ENCODE results near the gene CC2D1A. TPM values are rescaled to one million over a fixed set of nuclear protein-coding genes. Genes with fewer than 3 reads are reported as not detected.

CC2D1A gene
- total RNA-seq, 6 donors from 2014 or later = 30.4 to 95.3 (median 35.3) TPM

DNA sequence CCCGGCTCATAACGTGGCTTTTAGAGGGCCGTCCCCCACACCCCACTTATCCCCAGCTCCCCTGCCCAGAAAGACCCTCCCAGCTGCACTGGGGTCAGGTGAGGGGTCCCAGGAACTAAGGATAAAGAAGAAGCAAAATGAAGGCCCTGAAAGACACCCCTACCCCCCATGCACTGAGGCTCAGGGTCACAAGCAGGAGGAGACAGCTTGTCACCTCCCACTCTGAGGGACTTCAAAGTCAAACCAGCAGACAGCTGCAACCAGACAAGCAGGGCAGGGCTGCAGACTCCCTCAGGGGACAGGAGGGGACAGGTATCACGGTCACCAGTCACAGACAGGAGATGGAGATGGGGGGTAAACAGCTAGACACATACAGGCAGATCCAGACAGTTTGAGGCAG, 35.1 kb upstream of the CC2D1A start:
- Histone ChIP-seq H3K27ac (no peak overlapping the region), H3K4me1 (peaks cover 13 to 19% (median 17%) of the 10 kb centered on the region in 4 donors), H3K9me3 (no peaks in the 10 kb centered on the region), H3K36me3 (no peaks in the 10 kb centered on the region), H3K4me3 (no peak overlapping the region), H3K27me3 (peaks cover 0 to 4% (median 2%) of the 10 kb centered on the region in 4 donors)
- ATAC-seq (ENCODE audit: low FRiP score in 2 of 2) (no peak), DNase-seq (no peak)
- 91 to 95% methylated on average over 3 to 4 of the region's 4 CpGs for WGBS, 2 donors
- TF ChIP-seq POLR2AphosphoS5 (IDR thresholded peaks at IDR 0.05) (no peak), EP300 (IDR thresholded peaks at IDR 0.05) (no peak), POLR2A (IDR thresholded peaks at IDR 0.05) (no peak)
- TF ChIP-seq, protein P1, sequence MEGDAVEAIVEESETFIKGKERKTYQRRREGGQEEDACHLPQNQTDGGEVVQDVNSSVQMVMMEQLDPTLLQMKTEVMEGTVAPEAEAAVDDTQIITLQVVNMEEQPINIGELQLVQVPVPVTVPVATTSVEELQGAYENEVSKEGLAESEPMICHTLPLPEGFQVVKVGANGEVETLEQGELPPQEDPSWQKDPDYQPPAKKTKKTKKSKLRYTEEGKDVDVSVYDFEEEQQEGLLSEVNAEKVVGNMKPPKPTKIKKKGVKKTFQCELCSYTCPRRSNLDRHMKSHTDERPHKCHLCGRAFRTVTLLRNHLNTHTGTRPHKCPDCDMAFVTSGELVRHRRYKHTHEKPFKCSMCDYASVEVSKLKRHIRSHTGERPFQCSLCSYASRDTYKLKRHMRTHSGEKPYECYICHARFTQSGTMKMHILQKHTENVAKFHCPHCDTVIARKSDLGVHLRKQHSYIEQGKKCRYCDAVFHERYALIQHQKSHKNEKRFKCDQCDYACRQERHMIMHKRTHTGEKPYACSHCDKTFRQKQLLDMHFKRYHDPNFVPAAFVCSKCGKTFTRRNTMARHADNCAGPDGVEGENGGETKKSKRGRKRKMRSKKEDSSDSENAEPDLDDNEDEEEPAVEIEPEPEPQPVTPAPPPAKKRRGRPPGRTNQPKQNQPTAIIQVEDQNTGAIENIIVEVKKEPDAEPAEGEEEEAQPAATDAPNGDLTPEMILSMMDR (IDR thresholded peaks at IDR 0.05) = no peak

DNA sequence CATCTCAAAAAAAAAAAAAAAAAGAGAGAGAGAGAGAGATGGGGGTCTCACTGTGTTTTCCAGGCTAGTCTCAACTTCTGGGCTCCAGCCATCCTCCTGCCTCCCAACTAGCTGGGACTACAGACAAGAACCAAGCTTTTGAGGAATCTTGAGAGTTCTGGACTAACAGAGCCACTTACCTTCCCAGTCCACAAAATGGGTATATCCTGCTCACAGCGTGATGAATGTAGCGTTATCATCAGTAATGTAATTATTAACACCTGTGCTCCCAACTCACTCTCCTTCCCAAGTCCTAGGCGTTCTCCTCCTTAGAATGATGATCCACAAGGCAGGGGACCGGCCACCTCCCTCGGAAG, 33.7 kb upstream of the CC2D1A start:
- Histone ChIP-seq H3K36me3 (no peaks in the 10 kb centered on the region), H3K9me3 (no peaks in the 10 kb centered on the region), H3K4me3 (peak overlapping the region in 3 of 4 donors; percentile 41 to 53 (median 52)), H3K27ac (no peak overlapping the region), H3K4me1 (peaks cover 7 to 13% (median 10%) of the 10 kb centered on the region in 4 donors), H3K27me3 (no peaks in the 10 kb centered on the region)
- TF ChIP-seq, protein P1 (IDR thresholded peaks at IDR 0.05) = no peak
- no peak for TF ChIP-seq EP300 (IDR thresholded peaks at IDR 0.05)
- TF ChIP-seq POLR2A (IDR thresholded peaks at IDR 0.05) = no peak
- no peak for TF ChIP-seq POLR2AphosphoS5 (IDR thresholded peaks at IDR 0.05)
- no peak for ATAC-seq (ENCODE audit: low FRiP score in 2 of 2)
- 49 to 55% methylated on average over 5 of the region's 5 CpGs for WGBS, 2 donors
- no peak for DNase-seq

GRCh38 chr19:13872695-13873389, 33.2 kb upstream of the CC2D1A start:
- H3K27me3 ChIP-seq = no peaks in the 10 kb centered on the region
- H3K36me3 ChIP-seq = no peaks in the 10 kb centered on the region
- peaks cover 7 to 13% (median 10%) of the 10 kb centered on the region in 4 donors for H3K4me1 ChIP-seq
- WGBS, 2 donors = 10 to 16% methylated on average over 5 to 30 of the region's 45 CpGs
- DNase-seq (peak in 1 of 2 donors; percentile 87), ATAC-seq (ENCODE audit: low FRiP score in 2 of 2) (peak; percentile 47 to 73)
- peak overlapping the region in 3 of 4 donors; percentile 41 to 53 (median 52) for H3K4me3 ChIP-seq
- peak overlapping the region in 1 of 4 donors; percentile 42 for H3K27ac ChIP-seq
- TF ChIP-seq EP300 (IDR thresholded peaks at IDR 0.05) (no peak), POLR2A (IDR thresholded peaks at IDR 0.05) (no peak), POLR2AphosphoS5 (IDR thresholded peaks at IDR 0.05) (no peak)
- TF ChIP-seq, protein P1 (IDR thresholded peaks at IDR 0.05) = peak in 1 of 6 experiments; percentile 10
- no peaks in the 10 kb centered on the region for H3K9me3 ChIP-seq

- DNase-seq (peak in 1 of 2 donors; percentile 83), ATAC-seq (ENCODE audit: low FRiP score in 2 of 2) (no peak)
- no peak overlapping the region for H3K27ac ChIP-seq
Observed at GRCh38 chr19:13873834-13874515, 32.0 kb upstream of the CC2D1A start.

More at GRCh38 chr19:13873834-13874515, 32.0 kb upstream of the CC2D1A start:
- Histone ChIP-seq H3K4me3 (no peak overlapping the region), H3K4me1 (peaks cover 7 to 13% (median 10%) of the 10 kb centered on the region in 4 donors), H3K36me3 (no peaks in the 10 kb centered on the region), H3K27me3 (no peaks in the 10 kb centered on the region), H3K9me3 (no peaks in the 10 kb centered on the region)
- 61 to 78% methylated on average over 30 to 35 of the region's 35 CpGs for WGBS, 2 donors
- TF ChIP-seq, protein P1 (IDR thresholded peaks at IDR 0.05) = no peak
- TF ChIP-seq EP300 (IDR thresholded peaks at IDR 0.05) (no peak), POLR2A (IDR thresholded peaks at IDR 0.05) (no peak), POLR2AphosphoS5 (IDR thresholded peaks at IDR 0.05) (no peak)

All from upper lobe of left lung (tissue), 6 donors.